Mammary epithelial cell (primary cell): ENCODE data around the gene SCIN.

Experiments used
- EZH2 ChIP-seq: IDR thresholded peaks from 2 replicates; pipeline ENCODE4 v1.6.1; 2012; ENCODE audit warnings: low read length, inconsistent platforms, borderline replicate concordance
- TF ChIP-seq, protein P1 (sequence below), 2 donors: IDR thresholded peaks in 1 of 2; conservative IDR thresholded peaks in 1 of 2; 2 replicates each; pipeline ENCODE4 v1.5.1; 2011 to 2012; ENCODE audit warnings: inconsistent platforms in 2 of 2, low read length in 2 of 2, mild to moderate bottlenecking in 2 of 2, control low read depth in 1 of 2, low read depth in 1 of 2; ENCODE audit not compliant: insufficient read depth in 1 of 2; ENCODE audit errors: extremely low read depth in 1 of 2

DNA sequence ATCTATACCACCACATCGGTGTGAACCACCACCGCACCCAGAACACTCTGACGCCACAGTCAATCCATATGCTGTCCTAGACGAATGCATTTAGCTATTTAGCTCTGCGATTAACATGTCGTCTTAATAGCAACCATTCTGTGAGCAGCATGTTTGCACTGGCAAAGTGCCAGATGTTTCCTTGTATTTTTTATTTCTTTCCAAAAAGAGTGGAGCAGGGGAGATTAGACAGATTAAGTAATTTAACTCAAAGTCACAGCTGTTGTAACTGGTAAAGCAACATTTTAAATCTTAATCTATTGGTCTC is 59.9 kb downstream of the SCIN start:
- TF ChIP-seq, protein P1, sequence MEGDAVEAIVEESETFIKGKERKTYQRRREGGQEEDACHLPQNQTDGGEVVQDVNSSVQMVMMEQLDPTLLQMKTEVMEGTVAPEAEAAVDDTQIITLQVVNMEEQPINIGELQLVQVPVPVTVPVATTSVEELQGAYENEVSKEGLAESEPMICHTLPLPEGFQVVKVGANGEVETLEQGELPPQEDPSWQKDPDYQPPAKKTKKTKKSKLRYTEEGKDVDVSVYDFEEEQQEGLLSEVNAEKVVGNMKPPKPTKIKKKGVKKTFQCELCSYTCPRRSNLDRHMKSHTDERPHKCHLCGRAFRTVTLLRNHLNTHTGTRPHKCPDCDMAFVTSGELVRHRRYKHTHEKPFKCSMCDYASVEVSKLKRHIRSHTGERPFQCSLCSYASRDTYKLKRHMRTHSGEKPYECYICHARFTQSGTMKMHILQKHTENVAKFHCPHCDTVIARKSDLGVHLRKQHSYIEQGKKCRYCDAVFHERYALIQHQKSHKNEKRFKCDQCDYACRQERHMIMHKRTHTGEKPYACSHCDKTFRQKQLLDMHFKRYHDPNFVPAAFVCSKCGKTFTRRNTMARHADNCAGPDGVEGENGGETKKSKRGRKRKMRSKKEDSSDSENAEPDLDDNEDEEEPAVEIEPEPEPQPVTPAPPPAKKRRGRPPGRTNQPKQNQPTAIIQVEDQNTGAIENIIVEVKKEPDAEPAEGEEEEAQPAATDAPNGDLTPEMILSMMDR (conservative IDR thresholded peaks at IDR 0.05 in 1 of 2, IDR thresholded peaks at IDR 0.05 in 1 of 2; ENCODE audit: extremely low read depth in 1 of 2, insufficient read depth in 1 of 2, low read depth in 1 of 2, low read length in 2 of 2) = no peak
- no peak for TF ChIP-seq EZH2
